ENCODE data around the gene APOBEC3G. TPM values are rescaled to one million over a fixed set of nuclear protein-coding genes. Genes with fewer than 3 reads are reported as not detected.

APOBEC3G gene
- total and polyA plus RNA-seq, 3 donors from 2014 or later, result 56.4 to 73.8 (median 68.3) TPM

GRCh38 chr22:39117585-39118191, 40.6 kb downstream of the APOBEC3G start:
- Histone ChIP-seq H3K9me3 (no peaks in the 10 kb centered on the region), H3K36me3 (ENCODE audit: low read depth, missing control alignments) (no peaks in the 10 kb centered on the region), H3K4me3 (no peak overlapping the region), H3K4me1 (no peaks in the 10 kb centered on the region), H3K27me3 (no peaks in the 10 kb centered on the region), H3K27ac (no peak overlapping the region)
- TF ChIP-seq POLR2A (IDR thresholded peaks at IDR 0.05) (no peak), CTCF (IDR thresholded peaks at IDR 0.05) (peak; percentile 40 to 72 (median 45))
- peak; percentile 83 for DNase-seq
- intact Hi-C loops (cut with DNase I; ENCODE audit: low total_unique reads), result no loop called here
- WGBS, 2 donors, result 73% methylated on average over 14 of the region's 14 CpGs

DNA sequence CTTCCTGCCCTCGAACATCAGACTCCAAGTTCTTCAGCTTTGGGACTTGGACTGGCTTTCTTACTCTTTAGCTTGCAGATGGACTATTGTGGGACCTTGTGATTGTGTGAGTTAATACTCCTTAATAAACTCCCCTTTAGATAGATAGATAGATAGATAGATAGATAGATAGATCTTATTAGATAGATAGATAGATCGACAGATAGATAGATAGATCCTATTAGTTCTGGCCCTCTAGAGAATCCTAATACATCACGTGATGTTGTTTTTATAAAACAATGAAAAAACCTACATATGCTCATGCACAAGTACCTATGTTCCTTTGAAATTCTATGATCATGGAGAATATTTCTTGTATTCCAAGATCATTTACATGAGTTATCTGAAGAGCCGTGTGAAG, 43.9 kb downstream of the APOBEC3G start:
- Histone ChIP-seq H3K27ac (no peak overlapping the region), H3K4me3 (no peak overlapping the region), H3K27me3 (no peaks in the 10 kb centered on the region), H3K4me1 (no peaks in the 10 kb centered on the region), H3K9me3 (no peaks in the 10 kb centered on the region), H3K36me3 (ENCODE audit: low read depth, missing control alignments) (no peaks in the 10 kb centered on the region)
- intact Hi-C loops (cut with DNase I; ENCODE audit: low total_unique reads), result loop anchor here (10.0 kb wide), 1 partner anchor 116 kb away; no protein-coding TSS in a partner anchor
- TF ChIP-seq CTCF (IDR thresholded peaks at IDR 0.05), result no peak
- TF ChIP-seq POLR2A (IDR thresholded peaks at IDR 0.05), result no peak
- DNase-seq, result no peak
- 85 to 86% methylated on average over 4 of the region's 4 CpGs for WGBS, 2 donors

DNA sequence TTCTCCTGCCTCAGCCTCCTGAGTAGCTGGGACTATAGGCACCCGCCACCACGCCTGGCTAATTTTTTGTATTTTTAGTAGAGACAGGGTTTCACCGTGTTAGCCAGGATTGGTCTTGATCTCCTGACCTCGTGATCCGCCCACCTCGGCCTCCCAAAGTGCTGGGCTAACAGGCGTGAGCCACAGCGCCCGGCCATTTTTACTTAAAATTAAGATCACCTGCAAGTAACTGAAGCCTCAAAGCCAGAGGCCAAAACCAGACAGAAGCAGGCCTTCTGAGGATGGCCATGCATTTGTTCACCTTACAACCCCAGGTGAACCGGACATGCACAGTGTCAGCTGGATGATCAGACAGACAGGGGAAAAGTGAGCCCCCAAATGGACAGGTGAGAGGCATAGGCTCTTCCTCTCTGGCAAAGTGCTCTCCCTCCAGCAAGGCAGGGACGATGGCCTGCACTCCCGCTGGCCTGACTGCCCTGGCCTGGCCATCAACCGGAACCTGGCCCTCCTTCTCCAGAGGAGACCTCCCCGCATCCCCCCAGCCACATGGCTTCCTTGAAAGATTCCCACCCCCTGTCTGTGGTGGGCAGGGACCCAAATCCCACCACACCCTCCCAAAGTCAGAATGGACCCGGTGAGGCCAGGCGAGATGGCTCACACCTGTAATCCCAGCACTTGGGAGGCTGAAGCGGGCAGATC, 45.8 kb downstream of the APOBEC3G start:
- H3K4me3 ChIP-seq, result no peak overlapping the region
- H3K27ac ChIP-seq, result no peak overlapping the region
- H3K36me3 ChIP-seq (ENCODE audit: low read depth, missing control alignments), result no peaks in the 10 kb centered on the region
- DNase-seq, result no peak
- no peaks in the 10 kb centered on the region for H3K4me1 ChIP-seq
- no peaks in the 10 kb centered on the region for H3K27me3 ChIP-seq
- WGBS, 2 donors, result 91 to 92% methylated on average over 13 to 17 of the region's 17 CpGs
- no peaks in the 10 kb centered on the region for H3K9me3 ChIP-seq
- TF ChIP-seq POLR2A (IDR thresholded peaks at IDR 0.05) (no peak), CTCF (IDR thresholded peaks at IDR 0.05) (no peak)
- intact Hi-C loops (cut with DNase I; ENCODE audit: low total_unique reads), result loop anchor here (10.0 kb wide), 1 partner anchor 118 kb away; no protein-coding TSS in a partner anchor

- H3K4me3 ChIP-seq, result no peak overlapping the region
- DNase-seq, result no peak
- no peaks in the 10 kb centered on the region for H3K4me1 ChIP-seq
- WGBS, 2 donors, result 28 to 37% methylated on average over 20 to 32 of the region's 33 CpGs
- H3K9me3 ChIP-seq, result no peaks in the 10 kb centered on the region
- H3K36me3 ChIP-seq (ENCODE audit: low read depth, missing control alignments), result no peaks in the 10 kb centered on the region
- no peak overlapping the region for H3K27ac ChIP-seq
- no peak for TF ChIP-seq CTCF (IDR thresholded peaks at IDR 0.05)
- TF ChIP-seq POLR2A (IDR thresholded peaks at IDR 0.05), result no peak
- intact Hi-C loops (cut with DNase I; ENCODE audit: low total_unique reads), result loop anchor here (10.0 kb wide), 1 partner anchor 119 kb away; no protein-coding TSS in a partner anchor
- no peaks in the 10 kb centered on the region for H3K27me3 ChIP-seq
Observed at GRCh38 chr22:39123751-39124581, 46.9 kb downstream of the APOBEC3G start.

Measured in testis (tissue), 3 donors.